H1 (cell line): ENCODE data around the gene PABPC1L. TPM values are rescaled to one million over a fixed set of nuclear protein-coding genes. Genes with fewer than 3 reads are reported as not detected.

Experiments
- CTCF ChIA-PET: fragments of 300-600 bp; sonication (Branson Sonifier 250); formaldehyde crosslinking; loops from one replicate; lab custom pipeline; 2021; ENCODE audit not compliant: partially characterized antibody; lab: Charles Lee
- POLR2A ChIA-PET: fragments of 300-600 bp; sonication (Branson Sonifier 250); formaldehyde crosslinking; loops from one replicate; lab custom pipeline; 2021; ENCODE audit warnings: inconsistent platforms; ENCODE audit not compliant: partially characterized antibody; lab: Charles Lee
- DNase-seq, 2 experiments: peaks; one replicate each; pipeline versions ENCODE4 v3.0.0 to v3.0.0-alpha.2; 2010 to 2022; ENCODE audit warnings: low spot score in 2 of 2, low read depth in 1 of 2, mixed read lengths in 1 of 2
- FAIRE-seq: peaks from 2 replicates; lab custom pipeline; 2011; peaks lifted over from hg19 to GRCh38; lab: Jason Lieb, UNC
- H2AFZ ChIP-seq: 2 replicates; pipeline ENCODE4 v1.8.1; 2012; ENCODE audit warnings: low read length, inconsistent platforms
- H2AK5ac ChIP-seq: 2 replicates; pipeline ENCODE4 v1.6.1; 2013; ENCODE audit warnings: low read depth, low read length
- H2BK120ac ChIP-seq: replicated peaks from 2 replicates; pipeline ENCODE3; 2013; ENCODE audit warnings: low read depth, low read length, inconsistent platforms
- H2BK12ac ChIP-seq: 2 replicates; pipeline ENCODE4 v1.6.1; 2013; ENCODE audit warnings: low read depth, low read length
- H2BK15ac ChIP-seq: 2 replicates; pipeline ENCODE4 v1.6.1; 2013; ENCODE audit warnings: low read length
- H2BK20ac ChIP-seq: 2 replicates; pipeline ENCODE4 v1.6.1; 2013; ENCODE audit warnings: low read length
- H2BK5ac ChIP-seq: 2 replicates; pipeline ENCODE4 v1.6.1; 2013; ENCODE audit warnings: low read depth, low read length
- H3K14ac ChIP-seq: 2 replicates; pipeline ENCODE4 v1.6.1; 2013; ENCODE audit warnings: inconsistent platforms; ENCODE audit not compliant: insufficient read length
- H3K18ac ChIP-seq: 2 replicates; pipeline ENCODE4 v1.6.1; 2013; ENCODE audit warnings: low read length; ENCODE audit errors: extremely low read depth
- H3K23ac ChIP-seq: 2 replicates; pipeline ENCODE4 v1.6.1; 2013; ENCODE audit warnings: inconsistent platforms; ENCODE audit not compliant: insufficient read length
- H3K23me2 ChIP-seq: 2 replicates; pipeline ENCODE4 v1.6.1; 2013; ENCODE audit warnings: low read depth, low read length
- H3K27ac ChIP-seq: 2 replicates; pipeline ENCODE4 v1.6.1; 2011; ENCODE audit warnings: low read depth, low read length, inconsistent platforms
- H3K27me3 ChIP-seq, 4 experiments: replicated peaks in 1 of 4; 1 replicate in 1 of 4; 2 replicates in 3 of 4; pipeline versions ENCODE4 v1.6.1 to v1.8.1; 2011 to 2013; ENCODE audit warnings: low read length in 3 of 4, mild to moderate bottlenecking in 3 of 4, inconsistent platforms in 2 of 4, mixed read lengths in 2 of 4, moderate library complexity in 1 of 4; ENCODE audit not compliant: control insufficient read depth in 3 of 4, insufficient read depth in 3 of 4; ENCODE audit errors: extremely low read depth in 1 of 4
- H3K36me3 ChIP-seq, 4 experiments: 2 replicates each; pipeline versions ENCODE4 v1.6.1 to v1.8.1; 2011 to 2013; ENCODE audit warnings: mild to moderate bottlenecking in 4 of 4, low read length in 3 of 4, moderate library complexity in 2 of 4, control low read depth in 1 of 4, inconsistent platforms in 1 of 4; ENCODE audit not compliant: insufficient read depth in 4 of 4, control insufficient read depth in 2 of 4
- H3K4ac ChIP-seq: replicated peaks from 2 replicates; pipeline ENCODE3; 2013; ENCODE audit warnings: low read length, low read depth, mixed read lengths, inconsistent platforms; ENCODE audit not compliant: insufficient read length
- H3K4me1 ChIP-seq, 4 experiments: replicated peaks in 1 of 4; 1 replicate in 1 of 4; 2 replicates in 3 of 4; pipeline versions ENCODE4 v1.6.1 to v1.8.1; 2011 to 2013; ENCODE audit warnings: low read length in 3 of 4, inconsistent platforms in 2 of 4, mixed read lengths in 1 of 4; ENCODE audit not compliant: insufficient read depth in 4 of 4, control insufficient read depth in 3 of 4
- H3K4me2 ChIP-seq, 2 experiments: 2 replicates each; pipeline versions ENCODE4 v1.6.1 to v1.8.1; 2011 to 2013; ENCODE audit warnings: low read depth in 2 of 2, low read length in 2 of 2, control low read depth in 1 of 2, inconsistent platforms in 1 of 2, mild to moderate bottlenecking in 1 of 2; ENCODE audit not compliant: insufficient read depth in 1 of 2
- H3K4me3 ChIP-seq, 4 experiments: fragments of 200-600, 300-600 bp in 1 of 4; sonication (generic), shearing (Covaris generic), sonication (Bioruptor Twin) in 1 of 4; 2 replicates each; pipeline versions ENCODE4 v1.5.1 to v1.8.1; 2011 to 2016; ENCODE audit warnings: low read length in 4 of 4, low read depth in 3 of 4, control low read depth in 2 of 4, inconsistent platforms in 2 of 4, mild to moderate bottlenecking in 2 of 4, mixed read lengths in 1 of 4, moderate library complexity in 1 of 4; ENCODE audit not compliant: insufficient read depth in 2 of 4; ENCODE audit errors: extremely low read depth in 1 of 4
- H3K56ac ChIP-seq: replicated peaks from 2 replicates; pipeline ENCODE3; 2013; ENCODE audit warnings: low read depth, mild to moderate bottlenecking, mixed read lengths, low read length, inconsistent platforms; ENCODE audit not compliant: insufficient read length
- H3K79me1 ChIP-seq: 2 replicates; pipeline ENCODE4 v1.6.1; 2013; ENCODE audit warnings: low read depth, low read length, control low read depth
- H3K79me2 ChIP-seq, 2 experiments: 2 replicates each; pipeline versions ENCODE4 v1.6.1 to v1.8.1; 2012 to 2013; ENCODE audit warnings: low read length in 2 of 2, mild to moderate bottlenecking in 2 of 2, inconsistent platforms in 1 of 2; ENCODE audit not compliant: insufficient read depth in 2 of 2, control insufficient read depth in 1 of 2
- H3K9ac ChIP-seq, 4 experiments: replicated peaks in 1 of 4; 1 replicate in 1 of 4; 2 replicates in 3 of 4; pipeline versions ENCODE4 v1.6.1 to v1.8.1; 2011 to 2013; ENCODE audit warnings: low read depth in 3 of 4, low read length in 3 of 4, control low read depth in 2 of 4, mild to moderate bottlenecking in 2 of 4, moderate library complexity in 2 of 4, inconsistent platforms in 1 of 4; ENCODE audit errors: extremely low read depth in 1 of 4
- H3K9me3 ChIP-seq, 2 experiments: 2 replicates each; pipeline versions ENCODE4 v1.6.1 to v1.8.1; 2012 to 2013; ENCODE audit warnings: mild to moderate bottlenecking in 2 of 2, moderate library complexity in 2 of 2, control low read depth in 1 of 2, inconsistent platforms in 1 of 2, low read depth in 1 of 2, low read length in 1 of 2, mixed read lengths in 1 of 2; ENCODE audit not compliant: insufficient read depth in 2 of 2
- H4K20me1 ChIP-seq, 2 experiments: replicated peaks in 1 of 2; 2 replicates each; pipeline versions ENCODE3 to v1.8.1; 2011 to 2013; ENCODE audit warnings: inconsistent platforms in 2 of 2, low read length in 2 of 2, mild to moderate bottlenecking in 1 of 2; ENCODE audit not compliant: insufficient read depth in 2 of 2, control insufficient read depth in 1 of 2
- H4K5ac ChIP-seq: 2 replicates; pipeline ENCODE4 v1.6.1; 2013; ENCODE audit warnings: low read length, low read depth, mixed read lengths, inconsistent platforms; ENCODE audit not compliant: insufficient read length
- H4K8ac ChIP-seq: 2 replicates; pipeline ENCODE4 v1.8.0; 2013; ENCODE audit warnings: mild to moderate bottlenecking, moderate library complexity, low read length, inconsistent platforms; ENCODE audit not compliant: insufficient read depth; ENCODE audit errors: extremely low read depth
- H4K91ac ChIP-seq: replicated peaks from 2 replicates; pipeline ENCODE3; 2013; ENCODE audit warnings: low read length, mixed read lengths, inconsistent platforms; ENCODE audit not compliant: insufficient read length
- ATF2 ChIP-seq: IDR thresholded peaks from 2 replicates; pipeline ENCODE4 v1.6.1; 2012; ENCODE audit warnings: low read length, inconsistent platforms
- CBX5 ChIP-seq: fragments of 300-800, 300-1000 bp; sonication (generic); IDR thresholded peaks from 2 replicates; pipeline ENCODE4 v1.7.1; 2016; ENCODE audit warnings: antibody characterized with exemption, low read length, low read depth
- GTF2F1 ChIP-seq: IDR thresholded peaks from 2 replicates; pipeline ENCODE4 v1.6.1; 2012; ENCODE audit warnings: low read depth, low read length, improper control_type of control experiment, borderline replicate concordance
- KDM4A ChIP-seq: IDR thresholded peaks from one replicate; pipeline ENCODE4 v1.7.1; 2012; ENCODE audit warnings: low read depth, mild to moderate bottlenecking, moderate library complexity, low read length, inconsistent platforms; ENCODE audit not compliant: severe bottlenecking
- PHF8 ChIP-seq: fragments of 200-600 bp; sonication (generic); conservative IDR thresholded peaks from 2 replicates; pipeline ENCODE4 v1.7.1; 2012; ENCODE audit warnings: low read depth, mild to moderate bottlenecking, inconsistent platforms, low read length, moderate library complexity
- POLR2A ChIP-seq, 2 experiments: IDR thresholded peaks; 1 replicate in 1 of 2; 2 replicates in 1 of 2; pipeline ENCODE4 v1.6.1; 2011; ENCODE audit warnings: low read depth in 2 of 2, low read length in 2 of 2, mild to moderate bottlenecking in 2 of 2; ENCODE audit errors: control extremely low read depth in 1 of 2
- SIRT6 ChIP-seq: IDR thresholded peaks from one replicate; pipeline ENCODE4 v1.7.1; 2012; ENCODE audit warnings: low read length, inconsistent platforms
- SP4 ChIP-seq: IDR thresholded peaks from 2 replicates; pipeline ENCODE4 v1.6.1; 2012; ENCODE audit warnings: low read length, inconsistent platforms
- TBP ChIP-seq: IDR thresholded peaks from 2 replicates; pipeline ENCODE4 v1.6.1; 2011; ENCODE audit warnings: low read depth, low read length, improper control_type of control experiment
- ZNF274 ChIP-seq: IDR thresholded peaks from 2 replicates; pipeline ENCODE4 v1.7.0; 2012; ENCODE audit warnings: low read length, borderline replicate concordance; ENCODE audit errors: extremely low read depth
- WGBS, 2 experiments: shearing (Covaris generic) in 1 of 2; methylation state at CpG; one replicate each; pipeline versions ENCODE4 v1.1.6 to v1.1.7; 2013 to 2015; ENCODE audit warnings: low lambda C conversion rate in 2 of 2, mixed read lengths in 2 of 2, inconsistent platforms in 1 of 2, low coverage in 1 of 2, missing lambda C conversion rate in 1 of 2; ENCODE audit not compliant: insufficient replicate concordance in 2 of 2, insufficient coverage in 1 of 2, insufficient read length in 1 of 2; ENCODE audit errors: extremely low coverage in 1 of 2, missing lambda C conversion rate in 1 of 2; 5-methylcytosine and 5-hydroxymethylcytosine counted together
- polyA plus RNA-seq, 7 experiments: library from polyadenylated mRNA; depleted of rRNA in 3 of 7; stranded (reverse) in 5 of 7; unstranded in 2 of 7; fragments of >200 nt in 5 of 7; fragments of 200-250 nt in 2 of 7; gene quantifications; 1 replicate in 5 of 7; 2 replicates in 1 of 7; 4 replicates in 1 of 7; pipeline versions ENCODE4 v1.2.1 to v1.2.3, GENCODE V29; 2011 to 2013; ENCODE audit warnings: missing spikeins in 2 of 7, mixed read lengths in 2 of 7
- total RNA-seq: library from RNA; stranded (reverse); fragmentation: NEBNext Ultra II Directional; extraction: Animal tissue kit (Norgen Biotek cat#: 25700); gene quantifications from 2 replicates; pipeline ENCODE4 v1.2.1, GENCODE V29; 2021

Gene PABPC1L
- total and polyA plus RNA-seq, 2 of the 8 experiments (the other 6 are each of a cell fraction or from before 2014, with no cell fraction given), result 61.1 to 108 TPM

GRCh38 chr20:44960103-44960852 is 50.4 kb downstream of the PABPC1L start, which contains the start of gene TOMM34:
TOMM34 (minus strand) TSS chr20:44960397; CDS start chr20:44960333, 64 bp downstream.
- Histone ChIP-seq H3K56ac (peak within 1 kb of the TSS; percentile 36), H3K23ac (no peak within 1 kb of the TSS), H2BK120ac (no peak within 1 kb of the TSS), H4K91ac (no peak within 1 kb of the TSS), H3K4ac (peak within 1 kb of the TSS; percentile 40), H4K8ac (peak within 1 kb of the TSS; percentile 65; the same call in 1 of the 2 replicates), H2BK15ac (no peak within 1 kb of the TSS; the same call in 1 of the 2 replicates), H3K79me2 (peaks cover 3 to 20% of the 10 kb centered on the region in 2 experiments; a peak in 3 of 4 replicates), H2BK12ac (no peak within 1 kb of the TSS), H3K9me3 (no peaks in the 10 kb centered on the region), H3K18ac (peak within 1 kb of the TSS; percentile 63; the same call in 1 of the 2 replicates), H4K20me1 (peaks cover 2 to 3% of the 10 kb centered on the region in 2 experiments), H3K14ac (no peak within 1 kb of the TSS), H3K4me1 (peaks cover 0 to 10% (median 4%) of the 10 kb centered on the region in 4 experiments; a peak in 5 of 7 replicates), H2BK20ac (no peak within 1 kb of the TSS), H4K5ac (peak within 1 kb of the TSS; percentile 51), H3K27me3 (peaks cover 0 to 11% (median 2%) of the 10 kb centered on the region in 4 experiments; a peak in 4 of 7 replicates), H2AK5ac (no peak within 1 kb of the TSS), H3K4me3 (peak within 1 kb of the TSS; percentile 62 to 79 (median 70)), H3K79me1 (peaks cover 6% of the 10 kb centered on the region), H3K36me3 (peaks cover 2 to 16% (median 11%) of the 10 kb centered on the region in 4 experiments), H2BK5ac (peak within 1 kb of the TSS; percentile 72; the same call in 1 of the 2 replicates), H3K4me2 (peak within 1 kb of the TSS; percentile 82 to 89), H3K23me2 (peaks cover 5% of the 10 kb centered on the region; the same call in 1 of the 2 replicates), H3K27ac (peak within 1 kb of the TSS; percentile 67; the same call in 1 of the 2 replicates), H2AFZ (no peak within 1 kb of the TSS; the same call in 1 of the 2 replicates), H3K9ac (peak within 1 kb of the TSS; percentile 66 to 71 (median 68))
- CTCF ChIA-PET, result interaction anchor here (0.6 to 2.9 kb wide), 7 partner anchors 9 to 152 kb away, joined by 3 to 7 read pairs (median 3); no protein-coding TSS in a partner anchor
- POLR2A ChIA-PET, result interaction anchor here (0.9 to 2.1 kb wide), 7 partner anchors 9 to 75 kb away, joined by 3 to 7 read pairs (median 3); partner anchors contain the start of genes PABPC1L and YWHAB
- DNase-seq, result peak; percentile 59 to 97
- 1% methylated on average over 50 of the region's 60 CpGs; no CpG with 5 or more reads in 1 of the 2 experiments for WGBS, 2 experiments
- FAIRE-seq, result no peak
- TF ChIP-seq SIRT6, result no peak
- TF ChIP-seq KDM4A, result peak; percentile 88
- TF ChIP-seq PHF8, result peak; percentile 75
- TF ChIP-seq CBX5, result no peak
- peak; percentile 67; the same call in 1 of the 2 replicates for TF ChIP-seq SP4
- no peak for TF ChIP-seq ATF2
- peak; percentile 43 to 90 for TF ChIP-seq POLR2A (IDR thresholded peaks at IDR 0.05; ENCODE audit: control extremely low read depth in 1 of 2, low read depth in 2 of 2, low read length in 2 of 2)
- TF ChIP-seq GTF2F1, result no peak
- TF ChIP-seq ZNF274, result no peak
- TF ChIP-seq TBP, result peak; percentile 60; the same call in 1 of the 2 replicates
